GM10248 (cell line): ENCODE results near the gene NOP53.

Experiments
- CTCF ChIA-PET: fragments of 300-600 bp; sonication (Branson Sonifier 250); formaldehyde crosslinking; extraction: SDS; loops from one replicate; lab custom pipeline; 2021; ENCODE audit warnings: antibody characterized with exemption; lab: Yijun Ruan, JAX
- POLR2A ChIA-PET: fragments of 350-650 bp; sonication (Branson Sonifier 250); formaldehyde crosslinking; extraction: SDS; loops from one replicate; lab custom pipeline; 2020; ENCODE audit warnings: antibody characterized with exemption; lab: Yijun Ruan, JAX
- DNase-seq: peaks from one replicate; pipeline ENCODE4 v3.0.0; 2012; ENCODE audit errors: extremely low spot score
- CTCF ChIP-seq: IDR thresholded peaks from 2 replicates; pipeline ENCODE4 v1.5.1; 2012; ENCODE audit warnings: mild to moderate bottlenecking, low read depth; ENCODE audit errors: extremely low read depth, missing control alignments, control extremely low read depth

NOP53 gene

GRCh38 chr19:47805313-47805712, 60.0 kb downstream of the NOP53 start:
- ChIA-PET POLR2A (no interaction called here), CTCF (interaction anchor here (0.8 to 1.3 kb wide), 3 partner anchors 9 to 14 kb away, joined by 3 to 4 read pairs (median 3); no protein-coding TSS in a partner anchor)
- no peak for DNase-seq
- TF ChIP-seq CTCF, result no peak

- TF ChIP-seq CTCF, result no peak
- ChIA-PET CTCF (interaction anchor here (0.8 to 1.5 kb wide), 5 partner anchors 12 to 370 kb away, joined by 3 to 4 read pairs (median 3); partner anchors contain the start of gene EHD2), POLR2A (no interaction called here)
- no peak for DNase-seq
Observed at GRCh38 chr19:47806435-47806834, 61.1 kb downstream of the NOP53 start.
